Endothelial cell of umbilical vein (primary cell): Measurements from ENCODE around the gene CCR7. TPM values are rescaled to one million over a fixed set of nuclear protein-coding genes. Genes with fewer than 3 reads are reported as not detected.
A peak's percentile ranks its signal among the peaks of the same experiment; 100 is the strongest.

ENCODE experiments used
- BruUV-seq: library from RNA; stranded (reverse); fragments of 400-500 nt; replicated peaks from 2 replicates; lab custom pipeline; 2021; lab: Mats Ljungman, UMichigan
- CTCF ChIA-PET: fragments of 300-600, 350-600 bp; sonication (Branson Sonifier 250); formaldehyde crosslinking; loops from one replicate; lab custom pipeline; 2021; ENCODE audit warnings: antibody characterized with exemption, inconsistent platforms; lab: Charles Lee
- POLR2A ChIA-PET: fragments of 300-600, 350-600 bp; sonication (Branson Sonifier 250); formaldehyde crosslinking; loops from one replicate; lab custom pipeline; 2021; ENCODE audit warnings: antibody characterized with exemption, inconsistent platforms; lab: Charles Lee
- DNase-seq: peaks from one replicate; pipeline ENCODE4 v3.0.0-alpha.2; 2011; ENCODE audit warnings: low read depth, low spot score
- FAIRE-seq: peaks from 2 replicates; lab custom pipeline; 2011; peaks lifted over from hg19 to GRCh38; lab: Jason Lieb, UNC
- H2AFZ ChIP-seq: 2 replicates; pipeline ENCODE4 v1.6.0; 2012; ENCODE audit warnings: low read depth, low read length, control low read depth, inconsistent platforms
- H3K27ac ChIP-seq: 2 replicates; pipeline ENCODE4 v1.5.1; 2011; ENCODE audit warnings: low read depth, mild to moderate bottlenecking, control low read depth, low read length, moderate library complexity; ENCODE audit not compliant: insufficient read depth
- H3K27me3 ChIP-seq, 2 experiments: 2 replicates each; pipeline versions ENCODE4 v1.6.0 to v1.6.1; 2011; ENCODE audit warnings: low read length in 2 of 2, mixed read lengths in 1 of 2; ENCODE audit not compliant: control insufficient read depth in 2 of 2, insufficient read depth in 2 of 2
- H3K36me3 ChIP-seq, 2 experiments: 2 replicates in 1 of 2; 3 replicates in 1 of 2; pipeline ENCODE4 v1.5.1; 2011; ENCODE audit warnings: low read length in 2 of 2, mild to moderate bottlenecking in 1 of 2, moderate library complexity in 1 of 2; ENCODE audit not compliant: control insufficient read depth in 2 of 2, insufficient read depth in 2 of 2; ENCODE audit errors: extremely low read depth in 1 of 2
- H3K4me1 ChIP-seq: 3 replicates; pipeline ENCODE4 v1.5.1; 2011; ENCODE audit warnings: mild to moderate bottlenecking, low read length; ENCODE audit not compliant: control insufficient read depth, insufficient read depth; ENCODE audit errors: extremely low read depth
- H3K4me2 ChIP-seq: 2 replicates; pipeline ENCODE4 v1.6.1; 2011; ENCODE audit warnings: low read length, control low read depth, mixed read lengths; ENCODE audit not compliant: insufficient read depth
- H3K4me3 ChIP-seq, 3 experiments: fragments of 200-600 bp in 1 of 3; sonication (generic), shearing (Covaris generic) in 1 of 3; replicated peaks in 1 of 3; 2 replicates each; pipeline ENCODE4 v1.5.1; 2011 to 2016; ENCODE audit warnings: control low read depth in 3 of 3, low read length in 3 of 3, mild to moderate bottlenecking in 2 of 3, inconsistent platforms in 1 of 3, low read depth in 1 of 3, moderate library complexity in 1 of 3; ENCODE audit not compliant: insufficient read depth in 1 of 3
- H3K79me2 ChIP-seq: 2 replicates; pipeline ENCODE4 v1.6.0; 2012; ENCODE audit warnings: low read length, inconsistent platforms; ENCODE audit not compliant: control insufficient read depth, insufficient read depth
- H3K9ac ChIP-seq: replicated peaks from 2 replicates; pipeline ENCODE3; 2011; ENCODE audit warnings: low read length, control low read depth; ENCODE audit not compliant: insufficient read depth; ENCODE audit errors: extremely low read depth
- H3K9me1 ChIP-seq: replicated peaks from 3 replicates; pipeline ENCODE4 v1.6.0; 2011; ENCODE audit warnings: mild to moderate bottlenecking, low read length; ENCODE audit not compliant: control insufficient read depth, insufficient read depth; ENCODE audit errors: extremely low read depth
- H3K9me3 ChIP-seq: replicated peaks from 2 replicates; pipeline ENCODE4 v1.5.1; 2012; ENCODE audit warnings: low read length, inconsistent platforms; ENCODE audit not compliant: control insufficient read depth, insufficient read depth
- H4K20me1 ChIP-seq: replicated peaks from 2 replicates; pipeline ENCODE3; 2011; ENCODE audit warnings: mild to moderate bottlenecking, low read length; ENCODE audit not compliant: control insufficient read depth, insufficient read depth; ENCODE audit errors: extremely low read depth
- FOS ChIP-seq: IDR thresholded peaks from 2 replicates; pipeline ENCODE4 v1.6.1; 2011; ENCODE audit warnings: mild to moderate bottlenecking, low read length, moderate library complexity, borderline replicate concordance; ENCODE audit not compliant: insufficient read depth
- GATA2 ChIP-seq: IDR thresholded peaks from 2 replicates; pipeline ENCODE4 v1.7.0; 2011; ENCODE audit warnings: low read depth, mild to moderate bottlenecking, moderate library complexity, mixed read lengths, low read length; ENCODE audit not compliant: insufficient read length, insufficient read depth
- POLR2A ChIP-seq: IDR thresholded peaks from 2 replicates; pipeline ENCODE4 v1.6.1; 2012; ENCODE audit warnings: low read depth, mild to moderate bottlenecking, control low read depth, low read length
- POLR2AphosphoS5 ChIP-seq: IDR thresholded peaks from 2 replicates; pipeline ENCODE4 v1.6.1; 2012; ENCODE audit warnings: low read depth, mild to moderate bottlenecking, control low read depth, low read length, moderate library complexity; ENCODE audit not compliant: insufficient read depth
- dilution Hi-C: fragments of 300-500 bp; cut with MboI; formaldehyde crosslinking; loops from one replicate; pipeline ENCODE4 v1.15.0; 2019; ENCODE audit warnings: low sequenced_read_pairs; ENCODE audit not compliant: extremely low pct_ligation_motif_present
- intact Hi-C: fragments of 100-400 bp; cut with micrococcal nuclease; formaldehyde crosslinking; loops from one replicate; pipeline ENCODE4 v1.10.0; 2022
- polyA plus RNA-seq, 4 experiments: library from polyadenylated mRNA; depleted of rRNA in 3 of 4; stranded (reverse) in 3 of 4; unstranded in 1 of 4; fragments of >200 nt; gene quantifications; 2 replicates each; pipeline versions ENCODE4 v1.2.1 to v1.2.3, GENCODE V29; 2011 to 2012; ENCODE audit warnings: missing spikeins in 1 of 4
- total RNA-seq: library from RNA; stranded (reverse); gene quantifications from 2 replicates; pipeline ENCODE4 v1.2.3, GENCODE V29; 2021

Gene CCR7
- total and polyA plus RNA-seq, 2 donors (not counting 3 experiments of a cell fraction or from before 2014, with no cell fraction given), result 0.18 TPM; not detected in 1

- TF ChIP-seq FOS (peak; percentile 29), GATA2 (no peak), POLR2AphosphoS5 (no peak), POLR2A (no peak)
- CTCF ChIA-PET, result interaction anchor here (1.0 to 9.6 kb wide), 5 partner anchors 11 to 89 kb away, joined by 3 to 304 read pairs (median 7); no protein-coding TSS in a partner anchor
- BruUV-seq, result no TSS peak
Observed at GRCh38 chr17:40538019-40538935, 27.0 kb downstream of the CCR7 start.

More at GRCh38 chr17:40538019-40538935, 27.0 kb downstream of the CCR7 start:
- H3K4me1 ChIP-seq, result peaks cover 27% of the 10 kb centered on the region
- H2AFZ ChIP-seq, result peak overlapping the region; percentile 0
- intact Hi-C loops, result no loop called here
- no peaks in the 10 kb centered on the region for H3K9me1 ChIP-seq
- FAIRE-seq, result peak; percentile 82
- dilution Hi-C loops, result no loop called here
- no peak overlapping the region for H3K9ac ChIP-seq
- H3K4me2 ChIP-seq, result no peak overlapping the region
- H4K20me1 ChIP-seq, result no peaks in the 10 kb centered on the region
- no peaks in the 10 kb centered on the region for H3K27me3 ChIP-seq
- no peaks in the 10 kb centered on the region for H3K9me3 ChIP-seq
- H3K79me2 ChIP-seq, result no peaks in the 10 kb centered on the region
- DNase-seq, result no peak
- H3K4me3 ChIP-seq, result no peak overlapping the region
- no peak overlapping the region for H3K27ac ChIP-seq
- POLR2A ChIA-PET, result no interaction called here
- no peaks in the 10 kb centered on the region for H3K36me3 ChIP-seq
